SU-DHL-6 (cell line): ENCODE results near the gene CWF19L1.

Experiments used
- H2AFZ ChIP-seq: fragments of 200-600 bp; sonication (generic); 2 replicates; pipeline ENCODE4 v1.6.1; 2014; ENCODE audit warnings: low read depth, mild to moderate bottlenecking, moderate library complexity, mixed read lengths, antibody characterized with exemption, low read length; ENCODE audit not compliant: severe bottlenecking
- H3F3A ChIP-seq: fragments of 200-600 bp; shearing (Covaris generic); 2 replicates; pipeline ENCODE4 v1.6.0; 2016; ENCODE audit warnings: antibody characterized with exemption, mild to moderate bottlenecking; ENCODE audit not compliant: insufficient read depth
- H3K27ac ChIP-seq: fragments of 200-600 bp; sonication (generic); 2 replicates; pipeline ENCODE4 v1.5.1; 2016; ENCODE audit warnings: low read depth, mild to moderate bottlenecking, low read length, moderate library complexity, mixed read lengths
- H3K27me3 ChIP-seq: fragments of 200-600 bp; sonication (generic), shearing (Covaris generic); 2 replicates; pipeline ENCODE4 v1.6.0; 2014; ENCODE audit warnings: mild to moderate bottlenecking, low read length
- H3K36me3 ChIP-seq: fragments of 200-600 bp; sonication (generic); 2 replicates; pipeline ENCODE4 v1.6.1; 2014; ENCODE audit warnings: mild to moderate bottlenecking, low read length, mixed read lengths
- H3K4me2 ChIP-seq: fragments of 300-600, 200-600 bp; shearing (Covaris generic), sonication (generic); 2 replicates; pipeline ENCODE4 v1.6.0; 2014; ENCODE audit warnings: low read length, low read depth, mild to moderate bottlenecking; ENCODE audit not compliant: poor library complexity, severe bottlenecking
- H3K4me3 ChIP-seq: fragments of 200-600 bp; sonication (generic); 2 replicates; pipeline ENCODE4 v1.5.1; 2014; ENCODE audit warnings: antibody characterized with exemption, low read length, mild to moderate bottlenecking, mixed read lengths; ENCODE audit not compliant: insufficient read depth, poor library complexity, severe bottlenecking
- H3K79me2 ChIP-seq: fragments of 200-600 bp; sonication (generic); 2 replicates; pipeline ENCODE4 v1.6.1; 2014; ENCODE audit warnings: mild to moderate bottlenecking, low read length, moderate library complexity; ENCODE audit not compliant: insufficient read depth
- H3K9ac ChIP-seq: fragments of 200-600 bp; sonication (generic); 2 replicates; pipeline ENCODE4 v1.7.0; 2014; ENCODE audit warnings: mild to moderate bottlenecking, low read length
- H3K9me2 ChIP-seq: fragments of 200-600 bp; sonication (generic); replicated peaks from 2 replicates; pipeline ENCODE4 v1.6.1; 2014; ENCODE audit warnings: low read length; ENCODE audit not compliant: insufficient read depth
- H3K9me3 ChIP-seq: fragments of 200-600 bp; sonication (generic); 2 replicates; pipeline ENCODE4 v1.6.1; 2014; ENCODE audit warnings: low read length, mixed read lengths; ENCODE audit not compliant: insufficient read depth
- H4K20me1 ChIP-seq: fragments of 200-600 bp; sonication (generic); 2 replicates; pipeline ENCODE4 v1.6.1; 2014; ENCODE audit warnings: low read depth, mild to moderate bottlenecking, antibody characterized with exemption, low read length, moderate library complexity, mixed read lengths
- EZH2phosphoT487 ChIP-seq: fragments of 200-600 bp; sonication (generic), shearing (Covaris generic); conservative IDR thresholded peaks from 2 replicates; pipeline ENCODE4 v1.6.1; 2018; ENCODE audit warnings: mild to moderate bottlenecking, antibody characterized with exemption, low read length, moderate library complexity, mixed read lengths
- TF ChIP-seq, protein P1 (sequence below): fragments of 200-600 bp; sonication (generic); IDR thresholded peaks from one replicate; pipeline ENCODE4 v1.5.1; 2017; ENCODE audit warnings: antibody characterized with exemption, mild to moderate bottlenecking, low read length, moderate library complexity; ENCODE audit not compliant: insufficient read depth, poor library complexity, severe bottlenecking

CWF19L1 gene

GRCh38 chr10:100194711-100195110 is 72.7 kb downstream of the CWF19L1 start:
- H3K4me3 ChIP-seq, result no peak overlapping the region
- no peak for TF ChIP-seq EZH2phosphoT487
- TF ChIP-seq, protein P1, sequence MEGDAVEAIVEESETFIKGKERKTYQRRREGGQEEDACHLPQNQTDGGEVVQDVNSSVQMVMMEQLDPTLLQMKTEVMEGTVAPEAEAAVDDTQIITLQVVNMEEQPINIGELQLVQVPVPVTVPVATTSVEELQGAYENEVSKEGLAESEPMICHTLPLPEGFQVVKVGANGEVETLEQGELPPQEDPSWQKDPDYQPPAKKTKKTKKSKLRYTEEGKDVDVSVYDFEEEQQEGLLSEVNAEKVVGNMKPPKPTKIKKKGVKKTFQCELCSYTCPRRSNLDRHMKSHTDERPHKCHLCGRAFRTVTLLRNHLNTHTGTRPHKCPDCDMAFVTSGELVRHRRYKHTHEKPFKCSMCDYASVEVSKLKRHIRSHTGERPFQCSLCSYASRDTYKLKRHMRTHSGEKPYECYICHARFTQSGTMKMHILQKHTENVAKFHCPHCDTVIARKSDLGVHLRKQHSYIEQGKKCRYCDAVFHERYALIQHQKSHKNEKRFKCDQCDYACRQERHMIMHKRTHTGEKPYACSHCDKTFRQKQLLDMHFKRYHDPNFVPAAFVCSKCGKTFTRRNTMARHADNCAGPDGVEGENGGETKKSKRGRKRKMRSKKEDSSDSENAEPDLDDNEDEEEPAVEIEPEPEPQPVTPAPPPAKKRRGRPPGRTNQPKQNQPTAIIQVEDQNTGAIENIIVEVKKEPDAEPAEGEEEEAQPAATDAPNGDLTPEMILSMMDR, result no peak
- H2AFZ ChIP-seq, result no peak overlapping the region
- H3K27ac ChIP-seq, result no peak overlapping the region
- H3F3A ChIP-seq, result peaks cover 18% of the 10 kb centered on the region
- H3K9me2 ChIP-seq, result no peaks in the 10 kb centered on the region
- no peak overlapping the region for H3K4me2 ChIP-seq
- H3K9ac ChIP-seq, result no peak overlapping the region
- peaks cover 41% of the 10 kb centered on the region for H3K36me3 ChIP-seq
- H3K9me3 ChIP-seq, result no peaks in the 10 kb centered on the region
- peaks cover 6% of the 10 kb centered on the region; the same call in 1 of the 2 replicates for H3K79me2 ChIP-seq
- H4K20me1 ChIP-seq, result no peaks in the 10 kb centered on the region; the same call in 1 of the 2 replicates
- no peaks in the 10 kb centered on the region for H3K27me3 ChIP-seq

DNA sequence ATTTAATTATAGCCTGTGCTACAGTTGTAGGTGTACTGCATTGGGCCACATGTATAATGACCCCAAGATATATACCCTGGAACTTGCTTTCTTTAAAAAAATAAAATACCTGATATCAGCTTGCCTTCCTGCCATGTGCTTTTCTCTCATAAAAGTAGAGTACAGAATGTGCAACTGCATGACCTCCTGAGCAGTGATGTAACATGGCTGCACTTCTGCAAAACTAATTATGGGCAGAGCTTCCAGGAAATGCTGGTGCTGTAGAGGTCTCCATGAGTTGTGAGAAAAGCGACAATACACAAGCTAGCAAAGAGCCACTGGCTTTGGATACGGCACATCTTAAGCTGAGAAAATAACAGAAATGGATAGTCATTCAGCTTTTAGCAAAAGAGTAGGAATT is 75.1 kb downstream of the CWF19L1 start:
- Histone ChIP-seq H3K27ac (no peak overlapping the region), H3K4me3 (no peak overlapping the region), H3K9me3 (no peaks in the 10 kb centered on the region), H3F3A (peaks cover 35% of the 10 kb centered on the region), H3K9ac (no peak overlapping the region), H3K27me3 (no peaks in the 10 kb centered on the region), H4K20me1 (no peaks in the 10 kb centered on the region; the same call in 1 of the 2 replicates), H3K4me2 (no peak overlapping the region), H3K9me2 (no peaks in the 10 kb centered on the region), H2AFZ (no peak overlapping the region), H3K79me2 (peaks cover 27% of the 10 kb centered on the region), H3K36me3 (peaks cover 44% of the 10 kb centered on the region)
- no peak for TF ChIP-seq EZH2phosphoT487
- TF ChIP-seq, protein P1, result no peak

- Histone ChIP-seq H3K9ac (peak overlapping the region; percentile 94), H2AFZ (peak overlapping the region; percentile 90), H3K27me3 (no peaks in the 10 kb centered on the region), H3K9me2 (no peaks in the 10 kb centered on the region), H3K4me2 (peak overlapping the region; percentile 75), H3K4me3 (peak overlapping the region; percentile 66), H4K20me1 (0 out of 2 replicates have a peak, but pooled peaks cover 6% of the 10 kb centered on the region), H3K36me3 (peaks cover 46% of the 10 kb centered on the region), H3K79me2 (peaks cover 78% of the 10 kb centered on the region), H3F3A (peaks cover 19% of the 10 kb centered on the region), H3K27ac (peak overlapping the region; percentile 78), H3K9me3 (no peaks in the 10 kb centered on the region)
- TF ChIP-seq, protein P1, result no peak
- no peak for TF ChIP-seq EZH2phosphoT487
Observed at GRCh38 chr10:100186253-100187212, 80.9 kb downstream of the CWF19L1 start.
